HCT116 (cell line): ENCODE results near the gene MYBPH. TPM values are rescaled to one million over a fixed set of nuclear protein-coding genes. Genes with fewer than 3 reads are reported as not detected.

Experiments used
- ATAC-seq: fragments of 200-7000 bp; cut with Tn5 transposase; 2 replicates; pipeline ENCODE4 v1.9.1; 2020; ENCODE audit warnings: mild to moderate bottlenecking, moderate library complexity
- BruUV-seq: library from RNA; stranded (reverse); fragments of 400-500 nt; replicated peaks from 2 replicates; lab custom pipeline; 2021; lab: Mats Ljungman, UMichigan
- CTCF ChIA-PET: fragments of 300-600 bp; sonication (Branson Sonifier 250); formaldehyde crosslinking; loops from one replicate; lab custom pipeline; 2021; ENCODE audit warnings: antibody characterized with exemption; lab: Charles Lee
- POLR2A ChIA-PET: fragments of 300-600, 350-600 bp; sonication (Branson Sonifier 250); formaldehyde crosslinking; loops from one replicate; lab custom pipeline; 2021; ENCODE audit warnings: antibody characterized with exemption; lab: Charles Lee
- RAD21 ChIA-PET, 2 experiments: fragments of 300-600 bp; sonication (Branson Sonifier 250); formaldehyde crosslinking; loops; one replicate each; lab custom pipeline; 2023; ENCODE audit warnings: low total read pairs in 2 of 2; ENCODE audit not compliant: uncharacterized antibody in 2 of 2, unreplicated experiment in 2 of 2, low non-redundant PET in 1 of 2; lab: Charles Lee
- DNase-seq: peaks from one replicate; pipeline ENCODE4 v3.0.0-alpha.2; 2010; ENCODE audit warnings: low read depth, low spot score
- H2AFZ ChIP-seq: fragments of 200-600 bp; shearing (Covaris generic), sonication (generic); 2 replicates; pipeline ENCODE4 v1.6.1; 2017; ENCODE audit warnings: low read depth, mixed run types, mixed read lengths, antibody characterized with exemption, low read length; ENCODE audit not compliant: poor library complexity, severe bottlenecking
- H3K27ac ChIP-seq: 2 replicates; pipeline ENCODE4 v1.5.1; 2012; ENCODE audit warnings: low read depth, low read length
- H3K27me3 ChIP-seq: fragments of 200-600 bp; sonication (generic); 2 replicates; pipeline ENCODE4 v1.6.1; 2016; ENCODE audit warnings: mixed run types, low read length, mixed read lengths; ENCODE audit not compliant: insufficient read depth
- H3K36me3 ChIP-seq, 2 experiments: fragments of 200-500 bp in 1 of 2; fragments of 200-600 bp in 1 of 2; sonication (Bioruptor generic) in 1 of 2; sonication (generic) in 1 of 2; 2 replicates each; pipeline versions ENCODE4 v1.5.1 to v1.6.1; 2014 to 2016; ENCODE audit warnings: low read length in 2 of 2, inconsistent platforms in 1 of 2, mixed read lengths in 1 of 2, mixed run types in 1 of 2; ENCODE audit not compliant: insufficient read depth in 2 of 2, control insufficient read depth in 1 of 2
- H3K4me1 ChIP-seq, 2 experiments: fragments of 200-600 bp in 1 of 2; sonication (generic) in 1 of 2; 2 replicates each; pipeline versions ENCODE4 v1.5.1 to v1.6.1; 2012 to 2017; ENCODE audit warnings: low read length in 2 of 2, inconsistent platforms in 1 of 2, mild to moderate bottlenecking in 1 of 2, mixed read lengths in 1 of 2, mixed run types in 1 of 2, moderate library complexity in 1 of 2; ENCODE audit not compliant: insufficient read depth in 2 of 2, control insufficient read depth in 1 of 2
- H3K4me2 ChIP-seq: fragments of 200-600 bp; sonication (generic); 2 replicates; pipeline ENCODE4 v1.6.1; 2017; ENCODE audit warnings: mixed run types, low read length, mixed read lengths
- H3K4me3 ChIP-seq, 2 experiments: fragments of 200-600 bp in 1 of 2; sonication (generic) in 1 of 2; replicated peaks in 1 of 2; 2 replicates each; pipeline ENCODE4 v1.5.1; 2011 to 2016; ENCODE audit warnings: low read length in 2 of 2, control low read depth in 1 of 2, low read depth in 1 of 2, mild to moderate bottlenecking in 1 of 2, mixed read lengths in 1 of 2, mixed run types in 1 of 2
- H3K79me2 ChIP-seq: fragments of 200-600 bp; sonication (generic); 2 replicates; pipeline ENCODE4 v1.6.1; 2017; ENCODE audit warnings: mild to moderate bottlenecking, mixed run types, low read length, moderate library complexity, mixed read lengths; ENCODE audit not compliant: insufficient read depth
- H3K9ac ChIP-seq: fragments of 200-600 bp; sonication (generic); 2 replicates; pipeline ENCODE4 v1.6.1; 2016; ENCODE audit warnings: low read length, mixed read lengths
- H3K9me2 ChIP-seq: fragments of 200-600 bp; sonication (generic), shearing (Covaris generic); 2 replicates; pipeline ENCODE4 v1.6.1; 2017; ENCODE audit warnings: mixed run types, mild to moderate bottlenecking, moderate library complexity; ENCODE audit not compliant: insufficient read depth
- H3K9me3 ChIP-seq, 2 experiments: fragments of 200-500 bp in 1 of 2; fragments of 200-600 bp in 1 of 2; sonication (Bioruptor generic) in 1 of 2; sonication (generic) in 1 of 2; 2 replicates each; pipeline ENCODE4 v1.6.1; 2014 to 2017; ENCODE audit warnings: low read length in 2 of 2, mixed read lengths in 2 of 2, inconsistent platforms in 1 of 2, low read depth in 1 of 2, mild to moderate bottlenecking in 1 of 2, mixed run types in 1 of 2, moderate library complexity in 1 of 2; ENCODE audit not compliant: control insufficient read depth in 1 of 2, insufficient read depth in 1 of 2
- H4K20me1 ChIP-seq: fragments of 200-600 bp; sonication (generic), shearing (Covaris generic); 2 replicates; pipeline ENCODE4 v1.6.1; 2017; ENCODE audit warnings: mixed run types, mild to moderate bottlenecking, moderate library complexity; ENCODE audit not compliant: insufficient read depth
- ATF3 ChIP-seq: IDR thresholded peaks from 2 replicates; pipeline ENCODE4 v1.6.1; 2012
- CBX3 ChIP-seq: IDR thresholded peaks from 2 replicates; pipeline ENCODE4 v1.6.1; 2012; ENCODE audit warnings: low read depth
- CEBPB ChIP-seq: IDR thresholded peaks from 2 replicates; pipeline ENCODE4 v1.6.1; 2012; ENCODE audit warnings: low read depth
- CTCF ChIP-seq, 3 experiments: fragments of 200-600 bp in 1 of 3; sonication (generic) in 1 of 3; IDR thresholded peaks in 2 of 3; conservative IDR thresholded peaks in 1 of 3; 2 replicates each; pipeline ENCODE4 v1.5.1; 2012 to 2017; ENCODE audit warnings: low read depth in 2 of 3, low read length in 2 of 3, antibody characterized with exemption in 1 of 3, borderline replicate concordance in 1 of 3, control low read depth in 1 of 3, mild to moderate bottlenecking in 1 of 3, mixed read lengths in 1 of 3, mixed run types in 1 of 3, moderate library complexity in 1 of 3; ENCODE audit not compliant: insufficient read depth in 1 of 3
- EGR1 ChIP-seq: IDR thresholded peaks from 2 replicates; pipeline ENCODE4 v1.6.1; 2012; ENCODE audit warnings: low read depth
- EZH2 ChIP-seq: fragments of 200-600 bp; sonication (generic); IDR thresholded peaks from 2 replicates; pipeline ENCODE4 v1.6.1; 2017; ENCODE audit warnings: antibody characterized with exemption, mixed run types
- FOSL1 ChIP-seq: IDR thresholded peaks from 2 replicates; pipeline ENCODE4 v1.6.1; 2012; ENCODE audit warnings: low read depth
- MAX ChIP-seq: IDR thresholded peaks from 2 replicates; pipeline ENCODE4 v1.6.1; 2012
- POLR2AphosphoS5 ChIP-seq: IDR thresholded peaks from 2 replicates; pipeline ENCODE4 v1.6.1; 2011; ENCODE audit warnings: mild to moderate bottlenecking, low read depth, low read length, moderate library complexity
- REST ChIP-seq: IDR thresholded peaks from 2 replicates; pipeline ENCODE4 v1.6.1; 2012; ENCODE audit warnings: low read depth
- SP1 ChIP-seq: IDR thresholded peaks from 2 replicates; pipeline ENCODE4 v1.6.1; 2012; ENCODE audit warnings: low read depth
- SRF ChIP-seq: IDR thresholded peaks from 2 replicates; pipeline ENCODE4 v1.6.1; 2012; ENCODE audit warnings: low read depth
- TCF7L2 ChIP-seq: IDR thresholded peaks from 2 replicates; pipeline ENCODE4 v1.7.0; 2011; ENCODE audit warnings: borderline replicate concordance, inconsistent platforms; ENCODE audit not compliant: insufficient read depth, insufficient read length; ENCODE audit errors: extremely low read depth
- YY1 ChIP-seq: IDR thresholded peaks from 2 replicates; pipeline ENCODE4 v1.6.1; 2011; ENCODE audit warnings: low read length, low read depth, moderate library complexity, mild to moderate bottlenecking; ENCODE audit not compliant: insufficient replicate concordance; ENCODE audit errors: extremely low read depth
- ZBTB33 ChIP-seq: IDR thresholded peaks from 2 replicates; pipeline ENCODE4 v1.6.1; 2011; ENCODE audit warnings: mild to moderate bottlenecking, low read length, moderate library complexity; ENCODE audit not compliant: insufficient replicate concordance; ENCODE audit errors: extremely low read depth
- ZNF274 ChIP-seq: fragments of 200-500 bp; sonication (Bioruptor generic); IDR thresholded peaks from 2 replicates; pipeline ENCODE4 v1.6.1; 2014; ENCODE audit warnings: mild to moderate bottlenecking, low read depth, low read length, inconsistent platforms
- intact Hi-C: fragments of 100-400 bp; cut with micrococcal nuclease; formaldehyde crosslinking; loops from 2 replicates; pipeline ENCODE4 v1.10.0; 2022
- total RNA-seq: library from RNA; stranded (reverse); gene quantifications from one replicate; pipeline ENCODE4 v1.2.1, GENCODE V29; 2021; ENCODE audit not compliant: unreplicated experiment

Gene MYBPH
- total RNA-seq, 1 experiment from 2014 or later: 0.22 TPM

GRCh38 chr1:203199002-203199401 lies 23.4 kb upstream of the MYBPH start:
- no peak for ATAC-seq
- no peaks in the 10 kb centered on the region for H4K20me1 ChIP-seq
- no peak overlapping the region for H3K27ac ChIP-seq
- no peak overlapping the region for H2AFZ ChIP-seq
- no peaks in the 10 kb centered on the region for H3K9me2 ChIP-seq
- H3K9ac ChIP-seq: no peak overlapping the region
- intact Hi-C loops: no loop called here
- POLR2A ChIA-PET: no interaction called here
- CTCF ChIA-PET: no interaction called here
- peaks cover 0 to 10% of the 10 kb centered on the region in 2 experiments; a peak in 2 of 4 replicates for H3K4me1 ChIP-seq
- H3K79me2 ChIP-seq: no peaks in the 10 kb centered on the region
- no peaks in the 10 kb centered on the region for H3K27me3 ChIP-seq
- no peaks in the 10 kb centered on the region for H3K9me3 ChIP-seq
- H3K4me2 ChIP-seq: no peak overlapping the region
- H3K4me3 ChIP-seq: no peak overlapping the region
- BruUV-seq: no TSS peak
- no peak for DNase-seq
- RAD21 ChIA-PET: no interaction called here
- H3K36me3 ChIP-seq: no peaks in the 10 kb centered on the region
- TF ChIP-seq FOSL1 (no peak), YY1 (no peak), SP1 (no peak), REST (no peak), CTCF (IDR thresholded peaks at IDR 0.05 in 2 of 3, conservative IDR thresholded peaks at IDR 0.05 in 1 of 3; ENCODE audit: borderline replicate concordance in 1 of 3, insufficient read depth in 1 of 3, low read depth in 2 of 3, low read length in 2 of 3) (no peak), SRF (no peak), CBX3 (no peak), EZH2 (no peak), CEBPB (no peak), ZNF274 (no peak), ZBTB33 (no peak), MAX (no peak), ATF3 (no peak), EGR1 (no peak), POLR2AphosphoS5 (no peak), TCF7L2 (no peak)
